K562 (cell line): ENCODE results near the gene DDC. TPM values are rescaled to one million over a fixed set of nuclear protein-coding genes. Genes with fewer than 3 reads are reported as not detected.
A peak's percentile ranks its signal among the peaks of the same experiment; 100 is the strongest.

Source experiments
- ATAC-seq: fragments of 200-7000 bp; cut with Tn5 transposase; 3 replicates; pipeline ENCODE4 v1.9.1; 2020; ENCODE audit warnings: moderate library complexity
- BruUV-seq: library from RNA; stranded (reverse); fragments of 400-500 nt; replicated peaks from 2 replicates; lab custom pipeline; 2021; lab: Mats Ljungman, UMichigan
- CTCF ChIA-PET: fragments of 300-600 bp; formaldehyde crosslinking; extraction: SDS; loops from one replicate; lab custom pipeline; 2021; ENCODE audit warnings: low intra/inter-chr PET ratio; lab: Yijun Ruan, JAX
- POLR2A ChIA-PET: fragments of 300-600, 350-650 bp; sonication (Branson Sonifier 250); formaldehyde crosslinking; extraction: SDS; loops from one replicate; lab custom pipeline; 2021; ENCODE audit warnings: antibody characterized with exemption, inconsistent platforms; lab: Yijun Ruan, JAX
- DNase-seq, 4 experiments: peaks; one replicate each; pipeline versions ENCODE4 v3.0.0 to v3.0.0-alpha.2; 2011 to 2018; ENCODE audit warnings: low spot score in 3 of 4, mixed read lengths in 3 of 4; ENCODE audit errors: extremely low read depth in 1 of 4
- FAIRE-seq: peaks from 2 replicates; lab custom pipeline; 2011; peaks lifted over from hg19 to GRCh38; lab: Jason Lieb, UNC
- H2AFZ ChIP-seq: 2 replicates; pipeline ENCODE4 v1.6.0; 2011; ENCODE audit warnings: low read depth, low read length, control low read depth, inconsistent platforms
- H3K27ac ChIP-seq: fragments of 200-600 bp; 3 replicates; pipeline ENCODE4 v1.8.0; 2011; ENCODE audit warnings: low read depth, mild to moderate bottlenecking, control low read depth, inconsistent platforms, low read length, moderate library complexity, mixed read lengths; ENCODE audit errors: extremely low read depth
- H3K27me3 ChIP-seq, 2 experiments: fragments of 300-600 bp in 1 of 2; 2 replicates in 1 of 2; 3 replicates in 1 of 2; pipeline versions ENCODE4 v1.6.0 to v1.8.0; 2011; ENCODE audit warnings: inconsistent platforms in 2 of 2, low read length in 2 of 2, mild to moderate bottlenecking in 1 of 2, mixed read lengths in 1 of 2, moderate library complexity in 1 of 2; ENCODE audit not compliant: control insufficient read depth in 2 of 2, insufficient read depth in 2 of 2
- H3K36me3 ChIP-seq: fragments of 300-600 bp; 3 replicates; pipeline ENCODE4 v1.8.0; 2011; ENCODE audit warnings: mild to moderate bottlenecking, low read length, inconsistent platforms; ENCODE audit not compliant: control insufficient read depth, insufficient read depth
- H3K4me1 ChIP-seq, 2 experiments: fragments of 200-600 bp in 1 of 2; replicated peaks in 1 of 2; 2 replicates in 1 of 2; 3 replicates in 1 of 2; pipeline versions ENCODE4 v1.5.1 to v1.8.0; 2011; ENCODE audit warnings: inconsistent platforms in 2 of 2, low read length in 2 of 2, mild to moderate bottlenecking in 1 of 2, mixed read lengths in 1 of 2, moderate library complexity in 1 of 2; ENCODE audit not compliant: control insufficient read depth in 2 of 2, insufficient read depth in 2 of 2
- H3K4me2 ChIP-seq: 2 replicates; pipeline ENCODE4 v1.6.1; 2011; ENCODE audit warnings: low read length, control low read depth, inconsistent platforms, mixed read lengths; ENCODE audit not compliant: insufficient read depth
- H3K4me3 ChIP-seq: fragments of 200-600 bp; sonication (generic), shearing (Covaris generic); 2 replicates; pipeline ENCODE4 v1.5.1; 2016; ENCODE audit warnings: control low read depth, inconsistent platforms
- H3K79me2 ChIP-seq: fragments of 200-600 bp; 3 replicates; pipeline ENCODE4 v1.8.0; 2011; ENCODE audit warnings: low read length, inconsistent platforms; ENCODE audit not compliant: control insufficient read depth, insufficient read depth
- H3K9ac ChIP-seq, 2 experiments: 2 replicates each; pipeline versions ENCODE4 v1.6.0 to v1.6.1; 2011; ENCODE audit warnings: low read depth in 2 of 2, low read length in 2 of 2, control low read depth in 1 of 2, inconsistent platforms in 1 of 2, mild to moderate bottlenecking in 1 of 2, mixed read lengths in 1 of 2; ENCODE audit not compliant: insufficient read depth in 1 of 2
- H3K9me1 ChIP-seq: one replicate; pipeline ENCODE4 v1.6.0; 2011; ENCODE audit warnings: inconsistent platforms, mild to moderate bottlenecking, low read length, moderate library complexity; ENCODE audit not compliant: control insufficient read depth, insufficient read depth
- H3K9me3 ChIP-seq: replicated peaks from 2 replicates; pipeline ENCODE4 v1.5.1; 2011; ENCODE audit warnings: low read depth, low read length, inconsistent platforms; ENCODE audit not compliant: control insufficient read depth, insufficient read depth
- H4K20me1 ChIP-seq: replicated peaks from 2 replicates; pipeline ENCODE4 v1.6.1; 2011; ENCODE audit warnings: low read length, inconsistent platforms, mixed read lengths; ENCODE audit not compliant: control insufficient read depth, insufficient read depth
- BRD9 ChIP-seq: fragments of 450-650 bp; IDR thresholded peaks from 2 replicates; pipeline ENCODE4 v1.6.1; 2018; ENCODE audit warnings: low read depth; ENCODE audit not compliant: partially characterized antibody
- CC2D1A ChIP-seq: fragments of 450-650 bp; IDR thresholded peaks from 2 replicates; pipeline ENCODE4 v1.6.1; 2017; ENCODE audit warnings: mild to moderate bottlenecking
- HDAC6 ChIP-seq: IDR thresholded peaks from 2 replicates; pipeline ENCODE4 v1.6.1; 2012; ENCODE audit warnings: low read depth, mild to moderate bottlenecking, control low read depth, inconsistent platforms, low read length, moderate library complexity
- MAFK ChIP-seq: IDR thresholded peaks from 2 replicates; pipeline ENCODE4 v1.6.1; 2011; ENCODE audit warnings: low read length, improper control_type of control experiment
- NFYB ChIP-seq: IDR thresholded peaks from 2 replicates; pipeline ENCODE4 v1.6.1; 2011; ENCODE audit warnings: mild to moderate bottlenecking, moderate library complexity; ENCODE audit not compliant: insufficient read length; ENCODE audit errors: extremely low read depth
- NR3C1 ChIP-seq: sonication (generic); formaldehyde crosslinking; IDR thresholded peaks from 2 replicates; pipeline ENCODE4 v1.8.1; 2022; ENCODE audit warnings: missing genetic modification reagents
- SMAD1 ChIP-seq: fragments of 150-350 bp; IDR thresholded peaks from 2 replicates; pipeline ENCODE4 v1.6.1; 2014; ENCODE audit warnings: low read length, low read depth; ENCODE audit not compliant: partially characterized antibody
- SMAD3 ChIP-seq: fragments of 450-650 bp; formaldehyde crosslinking; conservative IDR thresholded peaks from 2 replicates; pipeline ENCODE4 v1.4.0; 2020; ENCODE audit warnings: mild to moderate bottlenecking
- ZFP1 ChIP-seq: fragments of 450-650 bp; formaldehyde crosslinking; IDR thresholded peaks from 2 replicates; pipeline ENCODE4 v1.4.0; 2020; ENCODE audit warnings: mild to moderate bottlenecking, mixed read lengths
- ZNF253 ChIP-seq: fragments of 250-450 bp; sonication (Bioruptor Pico); conservative IDR thresholded peaks from 2 replicates; pipeline ENCODE4 v1.6.1; 2021; ENCODE audit warnings: mild to moderate bottlenecking
- WGBS: fragments of 100-300 bp; shearing (Covaris generic); methylation state at CpG from one replicate; pipeline ENCODE4 v1.1.6; 2016; ENCODE audit warnings: low coverage, mixed read lengths; ENCODE audit not compliant: insufficient coverage; ENCODE audit errors: missing lambda C conversion rate; 5-methylcytosine and 5-hydroxymethylcytosine counted together
- in situ Hi-C: fragments of 300-500 bp; cut with MboI; formaldehyde crosslinking; loops from 4 replicates; pipeline ENCODE4 v1.15.0; 2018; ENCODE audit warnings: inconsistent platforms, mixed read lengths
- intact Hi-C: fragments of 100-400 bp; cut with micrococcal nuclease; formaldehyde crosslinking; loops from 2 replicates; pipeline ENCODE4 v1.14.2; 2022
- polyA plus RNA-seq, 8 experiments: library from polyadenylated mRNA; depleted of rRNA in 4 of 8; stranded (reverse) in 5 of 8; unstranded in 3 of 8; fragments of >200 nt; fragmentation: Nextera tagmentation in 2 of 8; fragmentation: Illumina TruSeq in 1 of 8; extraction: Ambion mirVana in 2 of 8; extraction: Trizol in 1 of 8; gene quantifications; 2 replicates each; pipeline versions ENCODE4 v1.2.1 to v1.2.3, GENCODE V29; 2011 to 2014; ENCODE audit warnings: inconsistent platforms in 1 of 8, missing spikeins in 1 of 8
- total RNA-seq, 7 experiments: library from RNA; depleted of rRNA in 6 of 7; stranded (reverse); fragments of >200 nt in 6 of 7; fragmentation: Illumina TruSeq in 2 of 7; extraction: Trizol in 2 of 7; gene quantifications; 2 replicates each; pipeline versions ENCODE4 v1.2.1 to v1.2.3, GENCODE V29; 2011 to 2021; ENCODE audit warnings: low replicate concordance in 1 of 7
- TF ChIP-seq, protein P1 (sequence below): fragments of 250-450 bp; sonication (Bioruptor Pico); IDR thresholded peaks from 2 replicates; pipeline ENCODE4 v1.5.0; 2021; ENCODE audit warnings: mild to moderate bottlenecking, borderline replicate concordance
- TF ChIP-seq, protein P2 (sequence below), 2 experiments: fragments of 450-650 bp; IDR thresholded peaks; 2 replicates each; pipeline ENCODE4 v1.6.1; 2016
- TF ChIP-seq, protein P3 (sequence below), 2 experiments: IDR thresholded peaks; 2 replicates each; pipeline ENCODE4 v1.6.1; 2011; ENCODE audit warnings: borderline replicate concordance in 1 of 2, control low read depth in 1 of 2, low read depth in 1 of 2, low read length in 1 of 2, mild to moderate bottlenecking in 1 of 2, mixed read lengths in 1 of 2, moderate library complexity in 1 of 2; ENCODE audit not compliant: insufficient read depth in 1 of 2, insufficient read length in 1 of 2, poor library complexity in 1 of 2, severe bottlenecking in 1 of 2; ENCODE audit errors: extremely low read depth in 1 of 2

DDC gene
- total and polyA plus RNA-seq, 9 of the 15 experiments (the other 6 are each of a cell fraction or from before 2014, with no cell fraction given), result not detected

DNA sequence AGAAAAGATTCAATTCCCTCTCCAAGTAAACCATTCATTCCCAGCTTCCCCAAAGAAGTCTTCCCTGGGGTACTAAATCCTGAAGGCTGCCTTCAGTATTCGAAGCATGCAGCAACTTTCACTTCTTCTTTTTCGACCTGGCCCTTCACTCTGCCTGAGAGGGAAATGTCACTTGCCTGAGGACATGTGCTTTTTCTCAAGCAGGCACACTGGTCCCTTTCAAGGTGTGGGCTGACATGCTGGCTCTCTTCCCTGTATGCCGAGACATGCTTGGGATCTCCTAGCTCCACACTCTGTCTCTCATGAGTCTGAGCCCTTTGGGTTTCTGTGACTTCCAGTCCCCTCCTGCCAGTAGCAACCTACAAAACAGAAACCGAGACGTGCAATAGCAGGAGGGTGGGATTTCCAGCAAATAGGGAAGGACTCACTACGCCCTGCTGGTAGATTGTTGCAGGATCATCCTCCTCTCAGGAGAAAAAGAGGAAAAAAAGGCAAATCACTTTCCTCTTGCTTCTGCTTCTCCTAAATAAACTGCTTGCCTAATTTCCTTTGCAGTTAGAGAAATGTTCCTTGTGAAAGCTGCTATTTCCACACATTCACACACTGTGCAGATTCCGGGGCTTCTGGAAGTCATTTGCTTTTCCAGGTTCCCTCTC, 148.6 kb downstream of the DDC start:
- ChIA-PET POLR2A (interaction anchor here (0.7 to 1.0 kb wide), 2 partner anchors 13 to 181 kb away, joined by 3 read pairs; no protein-coding TSS in a partner anchor), CTCF (no interaction called here)
- H3K27me3 ChIP-seq, result 0 out of 5 replicates have a peak, but pooled peaks cover 0 to under 1% of the 10 kb centered on the region in 2 experiments
- no peaks in the 10 kb centered on the region for H3K79me2 ChIP-seq
- no peaks in the 10 kb centered on the region for H3K9me3 ChIP-seq
- in situ Hi-C loops (no loop called here), intact Hi-C loops (loop anchor here (5.0 to 10.0 kb wide), 3 partner anchors 49 to 562 kb away; no protein-coding TSS in a partner anchor)
- FAIRE-seq, result peak; percentile 40
- no peak overlapping the region for H3K27ac ChIP-seq
- no peak overlapping the region for H3K4me3 ChIP-seq
- WGBS, result 17% methylated on average over 7 of the region's 7 CpGs
- no peak overlapping the region; a peak in 1 of 4 replicates for H3K9ac ChIP-seq
- peaks cover 0 to 2% of the 10 kb centered on the region in 2 experiments; a peak in 1 of 5 replicates for H3K4me1 ChIP-seq
- DNase-seq, result no peak
- 0 out of 2 replicates have a peak, but pooled peaks cover under 1% of the 10 kb centered on the region for H4K20me1 ChIP-seq
- H3K36me3 ChIP-seq, result no peaks in the 10 kb centered on the region
- H3K9me1 ChIP-seq, result no peaks in the 10 kb centered on the region
- peak overlapping the region; percentile 52 for H2AFZ ChIP-seq
- 0 out of 2 replicates have a peak overlapping the region, but pooled peaks have one; percentile 0 for H3K4me2 ChIP-seq
- no peak for ATAC-seq
- no TSS peak for BruUV-seq
- no peak for TF ChIP-seq MAFK
- TF ChIP-seq ZFP1 (CRISPR knock-in tag), result no peak
- TF ChIP-seq, protein P1, sequence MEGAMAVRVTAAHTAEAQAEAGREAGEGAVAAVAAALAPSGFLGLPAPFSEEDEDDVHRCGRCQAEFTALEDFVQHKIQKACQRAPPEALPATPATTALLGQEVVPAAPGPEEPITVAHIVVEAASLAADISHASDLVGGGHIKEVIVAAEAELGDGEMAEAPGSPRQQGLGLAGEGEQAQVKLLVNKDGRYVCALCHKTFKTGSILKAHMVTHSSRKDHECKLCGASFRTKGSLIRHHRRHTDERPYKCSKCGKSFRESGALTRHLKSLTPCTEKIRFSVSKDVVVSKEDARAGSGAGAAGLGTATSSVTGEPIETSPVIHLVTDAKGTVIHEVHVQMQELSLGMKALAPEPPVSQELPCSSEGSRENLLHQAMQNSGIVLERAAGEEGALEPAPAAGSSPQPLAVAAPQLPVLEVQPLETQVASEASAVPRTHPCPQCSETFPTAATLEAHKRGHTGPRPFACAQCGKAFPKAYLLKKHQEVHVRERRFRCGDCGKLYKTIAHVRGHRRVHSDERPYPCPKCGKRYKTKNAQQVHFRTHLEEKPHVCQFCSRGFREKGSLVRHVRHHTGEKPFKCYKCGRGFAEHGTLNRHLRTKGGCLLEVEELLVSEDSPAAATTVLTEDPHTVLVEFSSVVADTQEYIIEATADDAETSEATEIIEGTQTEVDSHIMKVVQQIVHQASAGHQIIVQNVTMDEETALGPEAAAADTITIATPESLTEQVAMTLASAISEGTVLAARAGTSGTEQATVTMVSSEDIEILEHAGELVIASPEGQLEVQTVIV (CRISPR knock-in tag), result no peak
- TF ChIP-seq SMAD1, result no peak
- TF ChIP-seq, protein P2, sequence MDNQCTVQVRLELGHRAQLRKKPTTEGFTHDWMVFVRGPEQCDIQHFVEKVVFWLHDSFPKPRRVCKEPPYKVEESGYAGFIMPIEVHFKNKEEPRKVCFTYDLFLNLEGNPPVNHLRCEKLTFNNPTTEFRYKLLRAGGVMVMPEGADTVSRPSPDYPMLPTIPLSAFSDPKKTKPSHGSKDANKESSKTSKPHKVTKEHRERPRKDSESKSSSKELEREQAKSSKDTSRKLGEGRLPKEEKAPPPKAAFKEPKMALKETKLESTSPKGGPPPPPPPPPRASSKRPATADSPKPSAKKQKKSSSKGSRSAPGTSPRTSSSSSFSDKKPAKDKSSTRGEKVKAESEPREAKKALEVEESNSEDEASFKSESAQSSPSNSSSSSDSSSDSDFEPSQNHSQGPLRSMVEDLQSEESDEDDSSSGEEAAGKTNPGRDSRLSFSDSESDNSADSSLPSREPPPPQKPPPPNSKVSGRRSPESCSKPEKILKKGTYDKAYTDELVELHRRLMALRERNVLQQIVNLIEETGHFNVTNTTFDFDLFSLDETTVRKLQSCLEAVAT (IDR thresholded peaks at IDR 0.05), result no peak
- no peak for TF ChIP-seq NR3C1 (CRISPR knock-in tag)
- no peak for TF ChIP-seq CC2D1A
- TF ChIP-seq NFYB, result no peak
- no peak for TF ChIP-seq BRD9
- no peak for TF ChIP-seq ZNF253 (CRISPR knock-in tag)
- no peak for TF ChIP-seq SMAD3
- TF ChIP-seq, protein P3, sequence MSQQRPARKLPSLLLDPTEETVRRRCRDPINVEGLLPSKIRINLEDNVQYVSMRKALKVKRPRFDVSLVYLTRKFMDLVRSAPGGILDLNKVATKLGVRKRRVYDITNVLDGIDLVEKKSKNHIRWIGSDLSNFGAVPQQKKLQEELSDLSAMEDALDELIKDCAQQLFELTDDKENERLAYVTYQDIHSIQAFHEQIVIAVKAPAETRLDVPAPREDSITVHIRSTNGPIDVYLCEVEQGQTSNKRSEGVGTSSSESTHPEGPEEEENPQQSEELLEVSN (IDR thresholded peaks at IDR 0.05; ENCODE audit: borderline replicate concordance in 1 of 2, extremely low read depth in 1 of 2, insufficient read depth in 1 of 2, insufficient read length in 1 of 2, low read depth in 1 of 2, low read length in 1 of 2, poor library complexity in 1 of 2, severe bottlenecking in 1 of 2), result peak in 1 of 2 experiments; percentile 45
- no peak for TF ChIP-seq HDAC6
